Measurements from ENCODE around the gene ANKRD31.

The ANKRD31 gene

DNA sequence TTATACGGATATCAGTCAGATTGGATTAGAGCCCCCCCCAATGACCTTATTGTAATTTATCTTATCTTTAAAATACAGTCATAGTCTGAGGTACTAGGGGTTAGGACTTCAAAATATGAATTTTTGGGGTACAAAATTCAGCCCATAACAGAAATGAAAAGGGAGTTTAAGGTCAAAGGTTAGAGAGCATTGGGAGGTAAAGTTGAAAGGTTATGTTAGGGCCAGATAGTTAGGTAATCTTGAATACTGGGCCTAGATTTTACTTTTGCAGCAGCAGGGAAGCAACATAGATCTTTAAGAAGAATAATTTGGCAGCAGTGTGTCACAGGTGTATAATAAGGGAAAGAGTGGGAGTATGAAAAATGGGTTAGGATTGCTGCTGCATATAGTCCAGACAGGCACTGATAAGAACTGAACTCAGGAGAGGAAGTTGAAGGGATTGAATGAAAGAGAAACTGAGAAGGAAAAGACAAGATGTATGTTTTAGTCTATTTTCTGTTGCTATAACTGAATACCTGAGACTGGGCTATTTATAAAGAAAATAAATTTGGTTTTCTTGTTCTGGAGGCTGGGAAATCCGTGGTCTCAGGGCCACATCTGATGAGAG lies 173.7 kb downstream of the ANKRD31 start:
- H3K27me3 ChIP-seq (ENCODE audit: insufficient read depth, low read length), result no peaks in the 10 kb centered on the region
- no peak overlapping the region for H3K27ac ChIP-seq (ENCODE audit: low read depth, low read length)
- H2AFZ ChIP-seq (ENCODE audit: low read length, unreplicated experiment), result no peak overlapping the region

GRCh38 chr5:75059912-75060545 lies 176.6 kb downstream of the ANKRD31 start:
- no peaks in the 10 kb centered on the region for H3K79me2 ChIP-seq (ENCODE audit: control insufficient read depth, insufficient read depth, low read length, unreplicated experiment)
- H3K36me3 ChIP-seq (ENCODE audit: insufficient read depth, low read length), result no peaks in the 10 kb centered on the region
- no peaks in the 10 kb centered on the region for H3K27me3 ChIP-seq (ENCODE audit: insufficient read depth, low read length)
- no peak overlapping the region for H2AFZ ChIP-seq (ENCODE audit: low read length, unreplicated experiment)
- H3K4me1 ChIP-seq (ENCODE audit: control insufficient read depth, insufficient read depth, low read length, unreplicated experiment), result no peaks in the 10 kb centered on the region
- H3K27ac ChIP-seq (ENCODE audit: low read depth, low read length), result no peak overlapping the region
- H3K4me3 ChIP-seq (ENCODE audit: low read depth, low read length), result no peak overlapping the region

More for the DNA sequence above, 173.7 kb downstream of the ANKRD31 start:
- Histone ChIP-seq H3K4me3 (ENCODE audit: low read depth, low read length) (no peak overlapping the region), H3K4me1 (ENCODE audit: control insufficient read depth, insufficient read depth, low read length, unreplicated experiment) (no peaks in the 10 kb centered on the region), H3K79me2 (ENCODE audit: control insufficient read depth, insufficient read depth, low read length, unreplicated experiment) (no peaks in the 10 kb centered on the region), H3K36me3 (ENCODE audit: insufficient read depth, low read length) (no peaks in the 10 kb centered on the region)

DNA sequence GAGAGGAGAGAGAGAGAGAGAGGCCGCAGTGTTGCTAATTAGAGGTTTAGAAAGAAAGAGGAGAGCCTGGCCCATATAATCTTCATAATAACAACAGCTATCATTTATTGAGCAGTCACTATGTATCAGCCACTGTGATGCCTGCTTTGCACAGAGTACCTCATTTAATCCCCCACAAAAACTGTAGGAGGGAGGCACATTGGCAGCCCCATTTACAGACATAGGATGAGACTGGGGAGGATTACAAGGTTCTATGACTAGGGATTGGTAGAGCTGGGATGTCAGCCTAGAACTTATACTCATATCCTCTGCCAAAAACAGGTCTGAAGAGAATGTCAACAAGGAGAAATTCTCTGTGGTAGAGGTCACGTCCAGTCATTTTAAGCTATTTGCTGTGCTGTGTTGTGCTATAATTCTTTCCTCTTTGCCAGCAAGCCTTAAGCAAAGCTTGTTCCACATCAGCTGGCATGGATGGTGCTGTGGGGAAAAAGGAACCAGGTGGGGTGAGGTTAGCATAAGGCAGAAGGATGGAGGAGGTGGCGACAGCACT lies 177.6 kb downstream of the ANKRD31 start:
- no peak overlapping the region for H3K4me3 ChIP-seq (ENCODE audit: low read depth, low read length)
- H3K27me3 ChIP-seq (ENCODE audit: insufficient read depth, low read length), result no peaks in the 10 kb centered on the region
- H3K36me3 ChIP-seq (ENCODE audit: insufficient read depth, low read length), result no peaks in the 10 kb centered on the region
- no peaks in the 10 kb centered on the region for H3K79me2 ChIP-seq (ENCODE audit: control insufficient read depth, insufficient read depth, low read length, unreplicated experiment)
- no peak overlapping the region for H2AFZ ChIP-seq (ENCODE audit: low read length, unreplicated experiment)
- H3K4me1 ChIP-seq (ENCODE audit: control insufficient read depth, insufficient read depth, low read length, unreplicated experiment), result peaks cover 6% of the 10 kb centered on the region
- no peak overlapping the region for H3K27ac ChIP-seq (ENCODE audit: low read depth, low read length)

DNA sequence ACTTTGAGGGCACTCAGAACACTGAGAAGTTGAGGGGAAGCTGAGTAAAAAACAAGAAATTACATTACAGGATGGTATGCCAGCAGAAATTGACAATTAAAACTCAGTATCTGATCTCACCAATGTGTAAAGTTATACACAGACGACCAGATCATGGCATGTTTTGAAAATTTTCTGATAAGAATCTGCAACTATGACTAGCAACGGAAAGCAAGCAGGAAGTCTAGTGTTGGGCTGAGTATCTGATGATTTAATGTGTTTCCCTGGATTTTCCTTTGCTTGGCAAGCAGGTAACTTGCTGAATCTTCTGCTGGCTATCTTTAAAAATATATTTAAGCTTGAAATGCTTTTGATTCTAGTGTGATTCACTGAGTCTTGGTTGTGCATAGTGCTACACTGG lies 179.1 kb downstream of the ANKRD31 start:
- H2AFZ ChIP-seq (ENCODE audit: low read length, unreplicated experiment), result no peak overlapping the region
- no peaks in the 10 kb centered on the region for H3K79me2 ChIP-seq (ENCODE audit: control insufficient read depth, insufficient read depth, low read length, unreplicated experiment)
- H3K4me3 ChIP-seq (ENCODE audit: low read depth, low read length), result no peak overlapping the region
- no peak overlapping the region for H3K27ac ChIP-seq (ENCODE audit: low read depth, low read length)
- H3K27me3 ChIP-seq (ENCODE audit: insufficient read depth, low read length), result no peaks in the 10 kb centered on the region
- peaks cover 6% of the 10 kb centered on the region for H3K4me1 ChIP-seq (ENCODE audit: control insufficient read depth, insufficient read depth, low read length, unreplicated experiment)
- H3K36me3 ChIP-seq (ENCODE audit: insufficient read depth, low read length), result no peaks in the 10 kb centered on the region

- no peak overlapping the region for H2AFZ ChIP-seq (ENCODE audit: low read length, unreplicated experiment)
- H3K27ac ChIP-seq (ENCODE audit: low read depth, low read length), result no peak overlapping the region
Observed at GRCh38 chr5:75055727-75056144, 180.9 kb downstream of the ANKRD31 start.

DNA sequence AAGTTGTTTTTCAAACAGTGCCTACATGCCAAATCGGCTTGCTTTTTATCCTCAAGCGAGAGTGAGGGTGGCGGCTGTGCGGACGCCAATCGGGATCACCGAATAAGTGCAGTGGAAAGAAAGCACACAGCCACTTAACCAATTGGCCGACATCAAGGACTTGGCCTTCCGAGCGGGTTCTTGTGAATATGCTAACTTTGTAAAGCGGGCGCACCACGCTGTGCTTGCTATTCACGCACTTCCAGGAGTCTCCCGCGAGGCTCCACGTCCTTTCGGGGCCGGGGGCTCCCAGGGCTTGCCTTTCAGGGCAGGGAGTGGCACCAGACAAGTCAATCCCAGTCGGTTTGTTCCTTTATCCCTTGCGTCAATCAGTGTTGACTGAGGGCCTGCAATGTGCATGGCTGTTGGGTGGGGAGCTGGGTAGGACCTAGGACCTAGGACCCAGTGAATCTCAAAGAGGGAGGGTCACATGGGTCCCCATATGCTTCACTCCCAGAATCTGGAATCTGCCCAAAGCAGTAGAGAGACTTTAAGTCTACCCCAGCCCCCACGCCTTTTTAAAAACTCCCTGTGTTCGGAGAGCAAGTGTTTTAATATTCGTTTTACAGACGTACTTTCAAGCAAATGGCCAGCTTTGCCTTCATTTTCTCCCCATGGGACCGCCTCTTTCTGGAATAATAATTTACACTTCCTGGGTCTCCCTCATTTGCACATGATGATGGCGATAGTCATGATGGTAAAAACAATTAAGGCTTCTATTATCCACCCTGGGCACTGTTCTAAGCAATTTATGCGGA lies 182.3 kb downstream of the ANKRD31 start:
- H3K36me3 ChIP-seq (ENCODE audit: insufficient read depth, low read length), result no peaks in the 10 kb centered on the region
- H3K79me2 ChIP-seq (ENCODE audit: control insufficient read depth, insufficient read depth, low read length, unreplicated experiment), result no peaks in the 10 kb centered on the region
- H3K4me1 ChIP-seq (ENCODE audit: control insufficient read depth, insufficient read depth, low read length, unreplicated experiment), result peaks cover 6% of the 10 kb centered on the region
- H3K27me3 ChIP-seq (ENCODE audit: insufficient read depth, low read length), result no peaks in the 10 kb centered on the region
- peak overlapping the region; percentile 72 for H3K27ac ChIP-seq (ENCODE audit: low read depth, low read length)
- H2AFZ ChIP-seq (ENCODE audit: low read length, unreplicated experiment), result peak overlapping the region; percentile 99
- peak overlapping the region; percentile 88 for H3K4me3 ChIP-seq (ENCODE audit: low read depth, low read length)

More at GRCh38 chr5:75055727-75056144, 180.9 kb downstream of the ANKRD31 start:
- H3K36me3 ChIP-seq (ENCODE audit: insufficient read depth, low read length), result no peaks in the 10 kb centered on the region
- H3K4me1 ChIP-seq (ENCODE audit: control insufficient read depth, insufficient read depth, low read length, unreplicated experiment), result peaks cover 6% of the 10 kb centered on the region
- no peaks in the 10 kb centered on the region for H3K79me2 ChIP-seq (ENCODE audit: control insufficient read depth, insufficient read depth, low read length, unreplicated experiment)
- no peaks in the 10 kb centered on the region for H3K27me3 ChIP-seq (ENCODE audit: insufficient read depth, low read length)
- H3K4me3 ChIP-seq (ENCODE audit: low read depth, low read length), result no peak overlapping the region

DNA sequence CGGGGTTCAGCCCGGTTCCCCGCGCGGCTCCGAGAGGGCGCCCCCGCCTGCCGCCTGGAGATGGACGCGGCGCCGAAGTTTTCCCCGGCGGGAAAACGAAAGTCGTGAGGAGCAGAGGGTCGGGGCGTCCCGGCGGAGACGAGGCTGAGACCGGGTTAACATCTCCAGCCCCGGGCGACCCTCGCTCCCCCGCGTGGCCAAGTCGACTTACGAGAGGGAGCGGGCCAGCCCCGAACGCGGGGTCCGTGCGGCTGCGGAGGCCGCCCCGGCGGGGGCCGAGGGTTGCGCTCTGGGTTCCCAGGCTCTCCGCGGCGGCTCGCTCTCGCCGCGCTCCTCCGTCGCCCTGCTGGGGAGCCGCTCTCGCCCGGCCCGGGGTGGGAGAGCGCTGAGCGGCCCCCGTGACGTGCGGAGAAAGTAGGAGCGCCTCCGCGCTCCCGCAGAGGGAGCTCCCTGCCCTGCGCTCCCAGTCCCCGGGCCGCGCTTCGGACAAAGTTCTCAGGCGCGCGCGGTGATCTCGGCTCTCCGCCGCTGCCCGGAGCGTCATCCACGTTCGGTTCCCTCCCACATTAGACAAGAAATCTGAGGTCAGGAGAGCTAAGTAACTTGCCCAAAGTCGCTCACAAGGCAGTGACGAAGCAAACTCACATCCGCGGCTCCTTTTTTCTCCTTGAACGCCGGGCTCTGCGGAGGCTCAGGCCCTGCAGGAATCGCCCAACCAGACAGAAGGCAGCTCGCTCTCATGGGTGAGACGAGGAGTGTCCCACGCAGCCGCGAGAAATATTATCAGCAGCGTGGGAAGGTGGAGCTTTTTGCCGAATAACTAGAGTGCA lies 183.2 kb downstream of the ANKRD31 start:
- peak overlapping the region; percentile 72 for H3K27ac ChIP-seq (ENCODE audit: low read depth, low read length)
- H3K79me2 ChIP-seq (ENCODE audit: control insufficient read depth, insufficient read depth, low read length, unreplicated experiment), result no peaks in the 10 kb centered on the region
- peaks cover 13% of the 10 kb centered on the region for H3K4me1 ChIP-seq (ENCODE audit: control insufficient read depth, insufficient read depth, low read length, unreplicated experiment)
- no peaks in the 10 kb centered on the region for H3K36me3 ChIP-seq (ENCODE audit: insufficient read depth, low read length)
- H2AFZ ChIP-seq (ENCODE audit: low read length, unreplicated experiment), result peak overlapping the region; percentile 99
- H3K4me3 ChIP-seq (ENCODE audit: low read depth, low read length), result peak overlapping the region; percentile 88
- H3K27me3 ChIP-seq (ENCODE audit: insufficient read depth, low read length), result no peaks in the 10 kb centered on the region

DNA sequence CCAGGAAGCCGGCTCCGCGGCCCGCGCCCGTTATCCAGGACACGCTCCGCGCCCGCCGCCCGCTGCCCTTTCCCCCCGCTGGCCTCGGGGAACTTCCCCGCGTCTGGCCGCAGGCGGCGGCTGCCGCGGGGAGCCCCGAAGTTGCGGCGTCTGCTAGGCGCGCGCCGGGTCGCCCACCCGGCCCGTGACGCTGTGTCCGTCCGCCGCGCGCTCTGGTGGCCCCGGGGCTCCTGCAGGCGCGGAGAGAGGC lies 183.7 kb downstream of the ANKRD31 start:
- no peaks in the 10 kb centered on the region for H3K36me3 ChIP-seq (ENCODE audit: insufficient read depth, low read length)
- peak overlapping the region; percentile 72 for H3K27ac ChIP-seq (ENCODE audit: low read depth, low read length)
- no peaks in the 10 kb centered on the region for H3K27me3 ChIP-seq (ENCODE audit: insufficient read depth, low read length)
- H3K4me1 ChIP-seq (ENCODE audit: control insufficient read depth, insufficient read depth, low read length, unreplicated experiment), result peaks cover 17% of the 10 kb centered on the region
- H2AFZ ChIP-seq (ENCODE audit: low read length, unreplicated experiment), result peak overlapping the region; percentile 99
- H3K79me2 ChIP-seq (ENCODE audit: control insufficient read depth, insufficient read depth, low read length, unreplicated experiment), result no peaks in the 10 kb centered on the region
- H3K4me3 ChIP-seq (ENCODE audit: low read depth, low read length), result peak overlapping the region; percentile 88

GRCh38 chr5:75052192-75053053 lies 184.3 kb downstream of the ANKRD31 start, which contains the start of gene GCNT4:
Gene GCNT4 (minus strand): TSS chr5:75052558. CDS start chr5:75030037, 22,521 bp downstream.
- Histone ChIP-seq H3K36me3 (ENCODE audit: insufficient read depth, low read length) (no peaks in the 10 kb centered on the region), H3K27ac (ENCODE audit: low read depth, low read length) (peak within 1 kb of the TSS; percentile 72), H3K79me2 (ENCODE audit: control insufficient read depth, insufficient read depth, low read length, unreplicated experiment) (no peaks in the 10 kb centered on the region), H3K4me1 (ENCODE audit: control insufficient read depth, insufficient read depth, low read length, unreplicated experiment) (peaks cover 20% of the 10 kb centered on the region), H2AFZ (ENCODE audit: low read length, unreplicated experiment) (peak within 1 kb of the TSS; percentile 99), H3K27me3 (ENCODE audit: insufficient read depth, low read length) (no peaks in the 10 kb centered on the region), H3K4me3 (ENCODE audit: low read depth, low read length) (peak within 1 kb of the TSS; percentile 88)

Data from ACC112 (cell line).